Mammary epithelial cell (primary cell): ENCODE results near the gene PJVK.

Source experiments
- CTCF ChIP-seq, 2 donors: IDR thresholded peaks in 1 of 2; conservative IDR thresholded peaks in 1 of 2; 2 replicates each; pipeline ENCODE4 v1.5.1; 2011 to 2012; ENCODE audit warnings: inconsistent platforms in 2 of 2, low read length in 2 of 2, mild to moderate bottlenecking in 2 of 2, control low read depth in 1 of 2, low read depth in 1 of 2; ENCODE audit not compliant: insufficient read depth in 1 of 2; ENCODE audit errors: extremely low read depth in 1 of 2
- EZH2 ChIP-seq: IDR thresholded peaks from 2 replicates; pipeline ENCODE4 v1.6.1; 2012; ENCODE audit warnings: low read length, inconsistent platforms, borderline replicate concordance

GRCh38 chr2:178450524-178450773 is 729 bp upstream of the PJVK start:
- TF ChIP-seq CTCF (conservative IDR thresholded peaks at IDR 0.05 in 1 of 2, IDR thresholded peaks at IDR 0.05 in 1 of 2; ENCODE audit: extremely low read depth in 1 of 2, insufficient read depth in 1 of 2, low read depth in 1 of 2, low read length in 2 of 2) (no peak), EZH2 (no peak)
